Type B pancreatic cell (in vitro differentiated cells): ENCODE measurements around the gene TPST2. TPM values are rescaled to one million over a fixed set of nuclear protein-coding genes. Genes with fewer than 3 reads are reported as not detected.

Source experiments
- DNase-seq: peaks from one replicate; pipeline ENCODE4 v3.0.0; 2021; ENCODE audit warnings: mixed read lengths; ENCODE audit not compliant: unreplicated experiment; ENCODE audit errors: extremely low spot score
- H3K27ac Mint-ChIP-seq: 2 replicates; pipeline ENCODE4 v1.8.0; 2021; ENCODE audit warnings: mild to moderate bottlenecking, mixed read lengths
- H3K27me3 Mint-ChIP-seq: 2 replicates; pipeline ENCODE4 v1.8.0; 2021; ENCODE audit warnings: mixed read lengths
- H3K36me3 Mint-ChIP-seq: 2 replicates; pipeline ENCODE4 v1.8.0; 2021; ENCODE audit warnings: mixed read lengths
- H3K4me1 Mint-ChIP-seq: one replicate; pipeline ENCODE4 v1.8.0; 2021; ENCODE audit warnings: mixed read lengths; ENCODE audit not compliant: unreplicated experiment
- H3K4me3 Mint-ChIP-seq: 2 replicates; pipeline ENCODE4 v1.8.0; 2021; ENCODE audit warnings: mild to moderate bottlenecking, mixed read lengths
- H3K9me3 Mint-ChIP-seq: 2 replicates; pipeline ENCODE4 v1.8.0; 2021; ENCODE audit warnings: mixed read lengths
- total RNA-seq: library from RNA; stranded (reverse); gene quantifications from 2 replicates; pipeline ENCODE4 v1.2.1, GENCODE V29; 2021; ENCODE audit warnings: low replicate concordance
- TF ChIP-seq, protein P1 (sequence below): fragments of 200-600 bp; sonication (generic); conservative IDR thresholded peaks from 2 replicates; pipeline ENCODE4 v1.5.0; 2021; ENCODE audit warnings: antibody characterized with exemption, mild to moderate bottlenecking

TPST2 gene
- total RNA-seq, 1 donor from 2014 or later, result 15.7 TPM

GRCh38 chr22:26502688-26503561 lies 87.0 kb downstream of the TPST2 start:
- no peak for DNase-seq
- Mint-ChIP-seq H3K27me3 (no peaks in the 10 kb centered on the region), H3K4me3 (no peak overlapping the region), H3K36me3 (peaks cover 40% of the 10 kb centered on the region), H3K9me3 (no peaks in the 10 kb centered on the region), H3K27ac (no peak overlapping the region), H3K4me1 (no peaks in the 10 kb centered on the region)
- TF ChIP-seq, protein P1, sequence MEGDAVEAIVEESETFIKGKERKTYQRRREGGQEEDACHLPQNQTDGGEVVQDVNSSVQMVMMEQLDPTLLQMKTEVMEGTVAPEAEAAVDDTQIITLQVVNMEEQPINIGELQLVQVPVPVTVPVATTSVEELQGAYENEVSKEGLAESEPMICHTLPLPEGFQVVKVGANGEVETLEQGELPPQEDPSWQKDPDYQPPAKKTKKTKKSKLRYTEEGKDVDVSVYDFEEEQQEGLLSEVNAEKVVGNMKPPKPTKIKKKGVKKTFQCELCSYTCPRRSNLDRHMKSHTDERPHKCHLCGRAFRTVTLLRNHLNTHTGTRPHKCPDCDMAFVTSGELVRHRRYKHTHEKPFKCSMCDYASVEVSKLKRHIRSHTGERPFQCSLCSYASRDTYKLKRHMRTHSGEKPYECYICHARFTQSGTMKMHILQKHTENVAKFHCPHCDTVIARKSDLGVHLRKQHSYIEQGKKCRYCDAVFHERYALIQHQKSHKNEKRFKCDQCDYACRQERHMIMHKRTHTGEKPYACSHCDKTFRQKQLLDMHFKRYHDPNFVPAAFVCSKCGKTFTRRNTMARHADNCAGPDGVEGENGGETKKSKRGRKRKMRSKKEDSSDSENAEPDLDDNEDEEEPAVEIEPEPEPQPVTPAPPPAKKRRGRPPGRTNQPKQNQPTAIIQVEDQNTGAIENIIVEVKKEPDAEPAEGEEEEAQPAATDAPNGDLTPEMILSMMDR, result peak; percentile 72

GRCh38 chr22:26501996-26502395 lies 87.9 kb downstream of the TPST2 start:
- H3K4me1 Mint-ChIP-seq, result no peaks in the 10 kb centered on the region
- no peaks in the 10 kb centered on the region for H3K27me3 Mint-ChIP-seq
- no peak overlapping the region for H3K4me3 Mint-ChIP-seq
- H3K36me3 Mint-ChIP-seq, result peaks cover 43% of the 10 kb centered on the region
- TF ChIP-seq, protein P1, result no peak
- H3K27ac Mint-ChIP-seq, result no peak overlapping the region
- H3K9me3 Mint-ChIP-seq, result no peaks in the 10 kb centered on the region
- no peak for DNase-seq

DNA sequence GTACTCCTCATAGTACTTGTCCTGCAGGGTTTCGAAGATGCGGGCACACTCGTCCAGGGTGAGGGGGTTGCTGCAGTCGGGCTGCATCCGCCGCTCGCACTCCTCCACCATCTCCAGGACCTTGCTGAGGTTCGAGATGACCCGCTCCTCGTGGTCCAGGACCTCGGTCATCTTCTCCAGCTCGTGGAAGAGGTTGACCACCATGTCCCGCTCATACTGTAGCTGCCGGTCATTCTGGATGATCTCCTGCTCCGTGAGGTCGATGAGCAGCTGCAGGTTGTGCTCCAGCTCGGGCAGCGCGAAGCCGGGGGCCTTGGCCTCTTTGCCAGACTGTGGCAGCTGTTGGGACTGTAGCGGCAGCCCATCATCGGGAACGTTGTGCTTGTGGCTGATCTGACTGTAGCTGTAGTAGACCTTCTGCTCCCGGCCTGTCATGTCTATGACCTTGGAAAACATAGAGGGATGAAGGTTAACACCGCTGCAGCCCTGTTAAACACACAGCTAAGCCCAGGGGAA lies 90.7 kb downstream of the TPST2 start:
- TF ChIP-seq, protein P1, result no peak
- H3K36me3 Mint-ChIP-seq, result peaks cover 39% of the 10 kb centered on the region

GRCh38 chr22:26496456-26496855 lies 93.5 kb downstream of the TPST2 start:
- H3K4me3 Mint-ChIP-seq, result no peak overlapping the region
- H3K36me3 Mint-ChIP-seq, result peaks cover 25% of the 10 kb centered on the region
- H3K27me3 Mint-ChIP-seq, result no peaks in the 10 kb centered on the region
- no peak overlapping the region for H3K27ac Mint-ChIP-seq
- no peak for DNase-seq
- H3K9me3 Mint-ChIP-seq, result no peaks in the 10 kb centered on the region
- H3K4me1 Mint-ChIP-seq, result no peaks in the 10 kb centered on the region
- TF ChIP-seq, protein P1, result no peak

More for the DNA sequence above, 90.7 kb downstream of the TPST2 start:
- H3K4me1 Mint-ChIP-seq, result no peaks in the 10 kb centered on the region
- no peak overlapping the region for H3K27ac Mint-ChIP-seq
- H3K4me3 Mint-ChIP-seq, result no peak overlapping the region
- no peaks in the 10 kb centered on the region for H3K27me3 Mint-ChIP-seq
- H3K9me3 Mint-ChIP-seq, result no peaks in the 10 kb centered on the region
- no peak for DNase-seq

DNA sequence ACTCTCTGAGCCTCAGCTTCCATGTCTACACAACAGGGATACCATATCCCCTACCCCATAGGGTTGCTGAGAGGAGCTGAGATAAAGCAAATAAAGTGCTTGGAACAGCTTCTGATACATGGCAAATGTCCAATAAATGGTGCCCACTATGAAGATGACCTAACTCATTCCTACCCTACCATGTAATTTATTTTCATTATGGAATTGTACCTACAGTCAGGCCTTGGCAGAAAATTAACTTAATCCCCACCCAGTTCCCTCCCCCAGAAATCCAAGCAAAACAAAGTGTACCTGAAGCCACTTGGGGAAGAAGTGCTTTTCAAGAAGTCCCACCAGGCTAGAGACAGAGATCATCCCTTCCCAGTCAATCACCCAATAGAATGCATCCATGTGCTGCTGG lies 95.4 kb downstream of the TPST2 start:
- no peak overlapping the region for H3K27ac Mint-ChIP-seq
- no peaks in the 10 kb centered on the region for H3K4me1 Mint-ChIP-seq
- no peaks in the 10 kb centered on the region for H3K9me3 Mint-ChIP-seq
- H3K27me3 Mint-ChIP-seq, result no peaks in the 10 kb centered on the region
- H3K4me3 Mint-ChIP-seq, result no peak overlapping the region
- H3K36me3 Mint-ChIP-seq, result peaks cover 21% of the 10 kb centered on the region
- TF ChIP-seq, protein P1, result no peak
- DNase-seq, result no peak
